HG02852 (cell line): Measurements from ENCODE around the gene CACNA1F.

Source experiments
- ATAC-seq: cut with Tn5 transposase; IDR thresholded peaks from one replicate; pipeline ENCODE4 v1.9.1; 2021; ENCODE audit warnings: mild to moderate bottlenecking, moderate library complexity; ENCODE audit not compliant: unreplicated experiment

CACNA1F gene

DNA sequence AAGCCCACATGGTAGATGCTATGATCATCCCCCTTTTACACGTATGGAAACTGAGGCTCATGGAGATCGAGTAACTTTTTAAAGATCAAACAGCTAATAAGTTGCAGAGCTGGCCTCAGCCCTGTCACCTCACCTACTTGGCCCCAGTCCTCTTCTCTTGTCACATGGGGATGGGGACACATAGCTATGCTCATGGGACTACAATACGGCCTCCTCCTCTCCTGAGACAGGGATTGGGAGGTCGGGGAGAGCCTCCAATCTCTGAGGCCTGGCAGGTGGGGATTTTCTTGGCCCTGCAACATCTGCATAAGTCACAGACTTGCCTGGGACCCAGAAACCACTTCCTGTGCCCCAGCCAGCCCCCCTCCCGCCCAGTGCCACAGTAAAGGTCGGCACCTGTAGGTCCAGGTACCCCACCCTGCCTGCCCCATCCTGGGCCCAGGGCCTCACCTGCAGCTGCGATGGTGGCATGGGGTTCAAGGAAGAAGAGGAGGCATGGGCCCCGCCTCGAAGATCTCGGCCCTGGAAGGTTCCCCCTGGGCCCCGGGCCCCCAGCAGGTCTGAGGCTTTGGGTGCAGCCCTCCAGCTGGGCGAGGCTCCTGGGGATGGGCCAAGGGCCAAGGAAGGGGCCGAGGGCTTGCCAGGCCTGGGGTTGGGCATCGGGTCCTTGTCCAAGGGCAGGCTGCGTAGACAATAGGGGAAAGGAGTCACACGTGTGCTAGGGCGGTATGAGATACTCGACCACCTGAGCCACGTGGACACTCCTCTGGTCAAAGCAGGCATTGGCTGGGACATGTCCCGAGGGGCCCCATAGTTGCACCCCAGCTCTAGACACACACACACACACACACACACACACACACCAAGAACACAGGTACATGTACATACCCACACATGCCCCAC, 25.0 kb upstream of the CACNA1F start:
- no peak for ATAC-seq

- no peak for ATAC-seq
Observed at GRCh38 chrX:49257074-49257790, 24.1 kb upstream of the CACNA1F start.

DNA sequence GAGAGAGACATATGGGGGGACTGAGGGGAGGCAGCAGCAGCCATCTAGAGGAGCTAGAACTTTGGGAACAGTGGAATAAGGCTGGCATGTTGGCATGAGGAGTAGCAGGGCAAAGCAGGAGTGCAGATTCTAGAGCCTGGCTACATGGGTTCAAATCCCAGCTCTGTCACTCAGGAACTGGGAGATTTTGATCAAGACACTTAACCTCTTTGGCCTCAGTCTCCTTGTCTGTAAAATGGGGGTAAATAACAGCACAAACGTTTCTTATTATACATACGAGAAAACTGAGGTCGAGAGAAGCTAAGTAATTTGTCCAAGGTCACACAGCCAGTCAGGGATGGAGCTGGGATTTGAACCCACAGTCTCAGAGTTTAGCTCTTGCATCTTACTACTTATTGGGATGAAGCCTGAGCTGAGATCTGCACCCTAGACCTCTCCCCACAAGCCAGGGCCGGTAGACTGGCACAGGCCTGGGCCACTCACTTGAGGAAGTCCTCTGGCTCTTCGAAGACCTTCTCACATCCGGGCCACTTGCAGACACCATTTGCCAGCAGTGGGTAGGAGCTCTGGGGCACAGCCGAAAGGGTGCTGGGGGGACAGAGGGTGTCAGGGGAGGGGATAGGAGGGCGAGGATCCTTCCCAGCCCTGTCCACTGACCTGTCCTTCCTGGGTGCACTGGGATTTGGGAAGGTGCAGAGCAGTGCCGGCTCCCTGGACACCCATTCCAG, 23.3 kb upstream of the CACNA1F start:
- ATAC-seq: no peak

DNA sequence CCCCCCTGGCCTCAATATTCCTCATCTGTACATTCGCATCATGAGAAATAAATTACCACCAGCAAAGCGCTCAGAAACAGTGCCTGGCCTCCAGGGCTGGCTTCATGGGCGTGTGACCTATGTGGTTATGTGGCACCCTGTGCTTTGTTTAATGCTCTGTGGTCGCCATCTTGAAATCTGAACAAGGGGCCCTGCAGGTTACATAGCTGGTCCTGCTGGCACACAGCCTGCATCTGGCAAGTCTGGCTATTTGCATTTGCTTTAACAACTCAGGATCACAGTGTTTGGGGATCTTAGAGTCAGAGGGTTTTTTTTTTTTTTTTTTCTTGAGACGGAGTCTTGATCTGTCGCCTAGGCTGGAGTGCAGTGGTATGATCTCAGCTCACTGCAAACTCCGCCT, 21.5 kb upstream of the CACNA1F start:
- ATAC-seq: no peak

GRCh38 chrX:49251325-49251724, 18.2 kb upstream of the CACNA1F start:
- ATAC-seq: no peak

DNA sequence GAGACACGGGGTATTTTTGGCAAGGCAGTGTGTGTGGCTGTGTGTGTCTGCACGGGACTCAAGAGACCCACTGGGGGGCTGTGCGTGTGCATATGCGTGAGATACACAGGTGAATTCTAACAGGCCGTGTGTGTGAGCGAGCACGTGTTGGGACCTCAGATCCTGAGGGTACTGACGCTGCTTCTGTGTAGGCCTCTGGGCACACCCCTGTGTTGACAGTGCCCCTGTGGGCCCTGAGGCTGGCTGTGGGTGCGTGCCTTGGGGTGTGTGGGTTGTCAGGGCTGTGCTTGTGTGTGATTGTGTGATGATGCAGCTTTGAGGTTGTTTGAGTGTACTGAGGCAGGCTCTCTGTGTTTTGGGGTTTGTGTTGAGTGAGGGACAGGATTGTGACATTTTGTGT, 17.4 kb upstream of the CACNA1F start:
- no peak for ATAC-seq

DNA sequence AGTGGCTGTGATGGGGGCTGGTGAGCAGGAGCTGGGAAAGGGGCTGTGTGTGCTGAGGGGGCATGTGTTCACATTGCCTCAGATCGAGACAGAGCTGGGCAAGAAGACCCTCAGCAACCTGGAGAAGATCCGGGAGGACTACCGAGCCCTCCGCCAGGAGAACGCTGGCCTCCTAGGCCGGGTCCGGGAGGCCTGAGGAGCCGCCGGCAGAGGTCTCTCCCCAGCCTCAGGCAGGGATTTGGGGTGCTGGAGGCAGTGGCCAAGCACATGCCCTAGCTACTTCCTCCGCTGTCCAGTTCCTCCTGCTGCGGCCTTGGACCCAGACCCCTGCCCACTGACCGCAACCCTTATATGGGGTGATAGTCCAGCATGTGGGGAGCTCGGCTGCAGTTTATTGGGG, 16.9 kb upstream of the CACNA1F start:
- no peak for ATAC-seq

- ATAC-seq: no peak
Observed at GRCh38 chrX:49249616-49250015, 16.5 kb upstream of the CACNA1F start.

DNA sequence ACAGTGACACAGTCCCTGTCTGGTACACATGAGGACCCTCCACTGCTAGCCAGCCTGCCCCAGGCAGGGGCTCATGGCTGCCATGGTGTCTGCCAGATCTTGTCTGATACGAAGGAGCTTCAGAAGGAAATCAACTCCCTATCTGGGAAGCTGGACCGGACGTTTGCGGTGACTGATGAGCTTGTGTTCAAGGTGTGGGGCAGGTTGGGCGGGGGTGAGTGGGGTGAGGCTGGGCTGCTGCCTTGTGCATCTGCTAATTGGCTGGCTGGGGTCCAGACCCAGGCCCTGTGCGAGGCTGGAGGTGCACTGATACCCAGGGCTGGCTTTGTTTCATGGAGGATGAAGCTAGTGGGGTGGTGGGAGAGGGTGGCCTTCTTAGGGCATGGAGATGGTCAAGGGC, 15.9 kb upstream of the CACNA1F start:
- ATAC-seq: no peak

- no peak for ATAC-seq
Observed at GRCh38 chrX:49247916-49248811, 15.0 kb upstream of the CACNA1F start.

- ATAC-seq: no peak
Observed at GRCh38 chrX:49247346-49247745, 14.2 kb upstream of the CACNA1F start.

DNA sequence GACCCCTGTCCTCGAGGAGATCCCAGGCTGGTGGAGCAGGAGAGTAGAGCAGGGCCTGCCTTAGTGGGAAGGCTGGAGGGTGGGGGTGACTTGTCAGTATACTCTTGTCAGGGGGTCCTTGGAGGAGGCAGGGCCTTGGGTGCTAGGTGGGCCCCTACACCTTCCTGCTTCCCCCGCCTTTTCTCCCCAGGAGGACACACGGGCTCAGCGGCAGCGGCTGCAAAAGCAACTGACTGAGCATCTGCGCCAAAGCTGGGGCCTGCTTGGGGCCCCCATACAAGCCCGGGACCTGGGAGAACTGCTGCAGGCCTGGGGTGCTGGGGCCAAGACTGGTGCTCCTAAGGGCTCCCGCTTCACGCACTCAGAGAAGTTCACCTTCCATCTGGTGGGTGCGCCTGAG, 13.4 kb upstream of the CACNA1F start:
- ATAC-seq: no peak

DNA sequence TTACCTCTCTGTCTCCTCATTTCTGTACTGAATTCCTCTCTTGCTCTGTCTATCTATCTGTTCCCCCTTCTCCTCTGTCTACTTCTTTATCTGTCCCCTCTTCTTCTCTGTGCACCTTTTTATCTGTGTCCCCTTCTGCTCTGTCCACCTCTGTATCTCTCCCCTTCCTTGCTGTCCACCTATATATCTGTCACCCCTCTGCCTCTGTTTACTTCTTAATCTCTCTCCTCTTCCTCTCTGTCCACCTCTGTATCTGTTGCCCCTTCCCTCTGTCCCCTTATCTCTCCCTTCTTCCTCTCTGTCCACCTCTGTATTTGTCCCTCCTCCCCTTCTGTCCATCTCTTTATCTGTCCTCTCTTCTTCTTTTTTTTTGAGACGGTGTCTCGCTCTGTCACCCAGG, 11.1 kb upstream of the CACNA1F start:
- ATAC-seq: no peak

GRCh38 chrX:49243166-49243565, 10.0 kb upstream of the CACNA1F start:
- no peak for ATAC-seq

DNA sequence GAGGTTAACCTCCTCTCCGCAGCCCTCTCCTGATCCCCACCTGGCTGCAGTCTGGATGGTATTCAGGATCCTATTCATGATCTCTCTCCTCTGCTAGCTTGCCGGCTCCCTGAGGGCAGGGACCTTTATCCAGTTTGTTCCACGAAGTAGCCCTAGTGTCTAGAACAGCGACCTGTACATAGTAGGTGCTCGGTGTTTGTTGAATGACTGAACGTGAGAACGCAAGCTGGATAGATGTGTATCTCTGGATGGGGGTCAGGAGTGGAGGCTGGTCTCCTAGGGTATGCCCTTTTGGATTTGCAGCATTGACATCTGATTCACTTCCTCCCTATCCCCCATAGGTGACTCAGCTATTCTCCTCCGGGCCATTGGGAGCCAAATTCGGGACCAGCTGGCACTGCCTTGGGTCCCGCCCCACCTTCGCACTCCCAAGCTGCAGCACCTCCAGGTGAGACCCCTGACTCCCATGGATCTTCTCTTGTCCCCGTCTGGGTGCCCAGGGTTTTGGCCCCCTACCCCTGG, 9.5 kb upstream of the CACNA1F start:
- ATAC-seq: no peak

GRCh38 chrX:49238735-49239134, 5.6 kb upstream of the CACNA1F start:
- no peak for ATAC-seq

- ATAC-seq: no peak
Observed at GRCh38 chrX:49237060-49237459, 3.9 kb upstream of the CACNA1F start.

DNA sequence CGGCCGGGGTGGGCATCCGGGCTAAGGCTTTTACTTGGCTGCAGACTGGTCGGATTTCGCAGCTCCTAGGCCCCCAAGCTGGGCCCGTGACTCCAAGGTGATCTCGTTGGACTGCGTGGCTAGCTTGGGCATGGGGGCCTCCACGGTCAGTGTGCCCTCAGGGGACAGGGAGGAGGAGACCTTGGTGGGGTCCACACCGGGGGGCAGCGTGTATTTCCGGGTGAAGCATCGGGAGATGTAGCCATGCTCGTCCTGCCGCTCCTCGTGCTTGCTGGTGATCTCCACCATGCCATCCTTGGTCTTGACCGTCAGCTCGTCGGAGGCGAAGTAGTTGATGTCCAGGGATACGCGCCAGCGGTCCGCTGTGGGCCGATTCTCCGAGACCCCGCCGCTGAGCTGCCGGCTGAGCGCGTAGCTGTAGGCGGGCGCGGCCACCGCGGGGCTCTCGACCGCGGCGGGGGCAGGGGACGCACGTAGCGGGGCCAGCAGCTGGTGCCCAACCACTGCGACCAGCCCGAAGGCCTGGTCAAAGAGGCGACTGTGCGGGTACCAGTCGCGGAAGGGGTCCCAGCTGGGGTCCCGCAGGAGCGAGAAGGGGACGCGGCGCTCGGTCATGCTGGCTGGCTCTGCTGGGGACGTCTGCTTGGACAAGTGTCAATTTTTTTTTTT, 881 bp upstream of the CACNA1F start:
- no peak for ATAC-seq

DNA sequence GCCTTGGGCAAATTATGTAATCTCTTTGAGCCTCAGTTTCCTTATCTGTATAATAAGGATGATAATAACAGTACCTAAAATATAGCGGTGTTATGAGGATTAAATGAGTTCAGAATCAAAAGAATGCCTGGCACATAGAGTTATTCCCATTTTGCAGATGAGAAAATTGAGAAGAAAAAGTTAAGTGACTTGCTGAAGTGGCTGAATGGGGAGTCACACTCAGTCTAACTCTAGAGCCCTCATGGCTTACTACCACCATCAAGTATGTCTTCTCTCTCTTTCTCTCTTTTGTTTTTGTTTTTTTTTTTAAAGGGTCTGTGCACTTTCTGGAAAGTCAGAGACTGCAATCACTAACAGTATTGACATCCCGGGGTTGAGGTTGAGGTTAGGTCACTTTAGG, 615 bp downstream of the CACNA1F start:
- no peak for ATAC-seq
